IMR-90 (cell line): ENCODE data around the gene ADGRG7. TPM values are rescaled to one million over a fixed set of nuclear protein-coding genes. Genes with fewer than 3 reads are reported as not detected.

Experiments used
- ATAC-seq: fragments of 200-7000 bp; cut with Tn5 transposase; 2 replicates; pipeline ENCODE4 v1.9.1; 2020; ENCODE audit warnings: low read depth, mild to moderate bottlenecking, moderate library complexity
- BruUV-seq: library from RNA; stranded (reverse); fragments of 400-500 nt; replicated peaks from 2 replicates; lab custom pipeline; 2021; lab: Mats Ljungman, UMichigan
- CTCF ChIA-PET: fragments of 300-600 bp; formaldehyde crosslinking; extraction: SDS; loops from one replicate; lab custom pipeline; 2021; ENCODE audit warnings: antibody characterized with exemption; lab: Yijun Ruan, JAX
- POLR2A ChIA-PET: fragments of 300-600 bp; sonication (Branson Sonifier 250); formaldehyde crosslinking; loops from one replicate; lab custom pipeline; 2022; ENCODE audit warnings: antibody characterized with exemption; ENCODE audit not compliant: unreplicated experiment; lab: Charles Lee
- DNase-seq: peaks from one replicate; pipeline ENCODE4 v3.0.0; 2013
- H2AFZ ChIP-seq: replicated peaks from 2 replicates; pipeline ENCODE3; 2013; ENCODE audit warnings: low read length, mild to moderate bottlenecking; ENCODE audit not compliant: poor library complexity
- H2AK5ac ChIP-seq: 2 replicates; pipeline ENCODE4 v1.6.1; 2013; ENCODE audit warnings: low read depth, low read length, inconsistent platforms
- H2AK9ac ChIP-seq: replicated peaks from 2 replicates; pipeline ENCODE3; 2013; ENCODE audit warnings: mild to moderate bottlenecking, low read depth, low read length, moderate library complexity; ENCODE audit not compliant: poor library complexity
- H2BK120ac ChIP-seq: 2 replicates; pipeline ENCODE4 v1.6.1; 2013; ENCODE audit warnings: low read depth, low read length, inconsistent platforms
- H2BK15ac ChIP-seq: 3 replicates; pipeline ENCODE4 v1.6.1; 2013; ENCODE audit warnings: low read depth, low read length, inconsistent platforms
- H2BK20ac ChIP-seq: 2 replicates; pipeline ENCODE4 v1.6.1; 2013; ENCODE audit warnings: low read depth, mild to moderate bottlenecking, inconsistent platforms, low read length, moderate library complexity
- H2BK5ac ChIP-seq: 2 replicates; pipeline ENCODE4 v1.6.1; 2013; ENCODE audit warnings: mild to moderate bottlenecking, low read depth, low read length, inconsistent platforms; ENCODE audit not compliant: poor library complexity, severe bottlenecking
- H3K14ac ChIP-seq: replicated peaks from 2 replicates; pipeline ENCODE4 v1.6.1; 2013; ENCODE audit warnings: low read depth, low read length, inconsistent platforms
- H3K18ac ChIP-seq: 2 replicates; pipeline ENCODE4 v1.6.1; 2013; ENCODE audit warnings: low read depth, low read length, control low read depth
- H3K23ac ChIP-seq: 2 replicates; pipeline ENCODE4 v1.6.1; 2013; ENCODE audit warnings: low read depth, low read length, inconsistent platforms
- H3K27ac ChIP-seq: 2 replicates; pipeline ENCODE4 v1.5.1; 2013; ENCODE audit warnings: mild to moderate bottlenecking, control low read depth, low read length; ENCODE audit not compliant: insufficient read depth
- H3K27me3 ChIP-seq: 2 replicates; pipeline ENCODE4 v1.6.1; 2013; ENCODE audit warnings: low read length; ENCODE audit not compliant: control insufficient read depth, insufficient read depth
- H3K36me3 ChIP-seq: 2 replicates; pipeline ENCODE4 v1.6.1; 2013; ENCODE audit warnings: low read length, mixed read lengths; ENCODE audit not compliant: control insufficient read depth, insufficient read depth
- H3K4ac ChIP-seq: 2 replicates; pipeline ENCODE4 v1.6.1; 2013; ENCODE audit warnings: low read depth, low read length, inconsistent platforms
- H3K4me1 ChIP-seq: 2 replicates; pipeline ENCODE4 v1.6.1; 2013; ENCODE audit warnings: low read length, mixed read lengths; ENCODE audit not compliant: control insufficient read depth, insufficient read depth
- H3K4me2 ChIP-seq: 2 replicates; pipeline ENCODE4 v1.6.1; 2013; ENCODE audit warnings: low read depth, mild to moderate bottlenecking, control low read depth, low read length, moderate library complexity
- H3K4me3 ChIP-seq: 2 replicates; pipeline ENCODE4 v1.5.1; 2013; ENCODE audit warnings: low read depth, mild to moderate bottlenecking, control low read depth, low read length, moderate library complexity; ENCODE audit not compliant: insufficient read depth
- H3K56ac ChIP-seq: 2 replicates; pipeline ENCODE4 v1.6.1; 2013; ENCODE audit warnings: low read length, inconsistent platforms; ENCODE audit not compliant: insufficient read depth; ENCODE audit errors: extremely low read depth
- H3K79me1 ChIP-seq, 2 experiments: 2 replicates each; pipeline ENCODE4 v1.6.1; 2013; ENCODE audit warnings: low read length in 2 of 2, inconsistent platforms in 1 of 2, low read depth in 1 of 2
- H3K9ac ChIP-seq: 2 replicates; pipeline ENCODE4 v1.6.1; 2013; ENCODE audit warnings: low read depth, low read length, control low read depth
- H3K9me1 ChIP-seq: 2 replicates; pipeline ENCODE4 v1.6.1; 2013; ENCODE audit warnings: low read length, inconsistent platforms; ENCODE audit not compliant: insufficient read depth
- H3K9me3 ChIP-seq: 2 replicates; pipeline ENCODE4 v1.6.1; 2013; ENCODE audit warnings: low read length; ENCODE audit not compliant: control insufficient read depth, insufficient read depth
- H4K20me1 ChIP-seq: 2 replicates; pipeline ENCODE4 v1.6.1; 2013; ENCODE audit warnings: low read length, inconsistent platforms; ENCODE audit not compliant: insufficient read depth
- H4K5ac ChIP-seq: 2 replicates; pipeline ENCODE4 v1.6.1; 2013; ENCODE audit warnings: mild to moderate bottlenecking, low read depth, low read length, control low read depth
- H4K8ac ChIP-seq, 2 experiments: 2 replicates each; pipeline ENCODE4 v1.6.1; 2013; ENCODE audit warnings: low read depth in 2 of 2, low read length in 2 of 2, control low read depth in 1 of 2, inconsistent platforms in 1 of 2
- H4K91ac ChIP-seq: 2 replicates; pipeline ENCODE4 v1.6.1; 2013; ENCODE audit warnings: low read depth, low read length, inconsistent platforms; ENCODE audit not compliant: insufficient read depth
- CEBPB ChIP-seq: IDR thresholded peaks from 2 replicates; pipeline ENCODE4 v1.6.1; 2012; ENCODE audit warnings: low read depth, low read length, improper control_type of control experiment
- FOS ChIP-seq: fragments of 150-350 bp; IDR thresholded peaks from 2 replicates; pipeline ENCODE4 v1.6.1; 2016; ENCODE audit warnings: low read depth, low read length
- NFE2L2 ChIP-seq: fragments of 150-350 bp; IDR thresholded peaks from 2 replicates; pipeline ENCODE4 v1.6.1; 2016; ENCODE audit warnings: low read depth, mild to moderate bottlenecking, low read length
- RCOR1 ChIP-seq: IDR thresholded peaks from 2 replicates; pipeline ENCODE4 v1.6.1; 2012; ENCODE audit warnings: mild to moderate bottlenecking, low read length, improper control_type of control experiment; ENCODE audit not compliant: insufficient replicate concordance
- WGBS, 2 experiments: methylation state at CpG; one replicate each; pipeline versions ENCODE4 v1.1.5 to v1.1.7; 2013; ENCODE audit warnings: missing lambda C conversion rate in 2 of 2; ENCODE audit not compliant: insufficient read length in 1 of 2; ENCODE audit errors: extremely low coverage in 2 of 2; 5-methylcytosine and 5-hydroxymethylcytosine counted together
- dilution Hi-C: fragments of 300-500 bp; cut with HindIII; formaldehyde crosslinking; loops from one replicate; pipeline ENCODE4 v1.14.3; 2018; ENCODE audit warnings: low sequenced_read_pairs; ENCODE audit not compliant: unreplicated experiment
- in situ Hi-C: fragments of 300-500 bp; cut with MboI; formaldehyde crosslinking; loops from 3 replicates; pipeline ENCODE4 v1.14.3; 2019; ENCODE audit warnings: low sequenced_read_pairs, inconsistent platforms, mixed read lengths
- intact Hi-C: fragments of 100-400 bp; cut with micrococcal nuclease; formaldehyde crosslinking; loops from 2 replicates; pipeline ENCODE4 v1.10.0; 2022
- polyA plus RNA-seq, 3 experiments: library from polyadenylated mRNA; depleted of rRNA; stranded (reverse); fragments of >200 nt; gene quantifications; 2 replicates each; pipeline ENCODE4 v1.2.3, GENCODE V29; 2012; ENCODE audit warnings: low replicate concordance in 1 of 3
- total RNA-seq: library from RNA; depleted of rRNA; stranded (reverse); fragments of >200 nt; gene quantifications from 2 replicates; pipeline ENCODE4 v1.2.3, GENCODE V29; 2012
- TF ChIP-seq, protein P1 (sequence below): conservative IDR thresholded peaks from 2 replicates; pipeline ENCODE4 v1.5.1; 2012; ENCODE audit warnings: mild to moderate bottlenecking, low read depth, low read length, improper control_type of control experiment

ADGRG7 gene
- total and polyA plus RNA-seq, 2 of the 4 experiments (the other 2 are of a cell fraction), result not detected

DNA sequence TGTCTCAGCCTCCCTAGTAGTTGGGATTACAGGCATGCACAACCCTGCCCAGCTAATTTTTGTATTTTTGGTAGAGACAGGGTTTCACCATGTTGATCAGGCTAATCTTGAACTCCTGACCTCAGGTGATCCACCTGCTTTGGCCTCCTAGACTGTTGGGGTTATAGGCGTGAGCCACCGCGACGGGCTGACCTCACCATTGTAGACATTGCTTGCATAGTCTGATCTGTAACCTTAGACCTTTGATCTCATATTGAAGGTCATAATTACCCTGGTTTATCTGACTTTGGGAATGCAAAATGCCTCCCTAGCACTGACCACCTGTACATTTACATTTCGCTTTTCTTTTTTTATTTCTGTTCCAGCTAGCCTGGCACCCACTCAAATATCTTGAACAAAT, 31.2 kb downstream of the ADGRG7 start:
- H2AK9ac ChIP-seq, result no peak overlapping the region
- H3K4ac ChIP-seq, result no peak overlapping the region
- no peaks in the 10 kb centered on the region for H3K79me1 ChIP-seq
- intact Hi-C loops, result no loop called here
- no TSS peak for BruUV-seq
- H3K4me3 ChIP-seq, result no peak overlapping the region
- in situ Hi-C loops, result no loop called here
- H3K9ac ChIP-seq, result no peak overlapping the region
- no peaks in the 10 kb centered on the region for H3K4me1 ChIP-seq
- H3K4me2 ChIP-seq, result no peak overlapping the region
- H2AFZ ChIP-seq, result no peak overlapping the region
- ChIA-PET CTCF (no interaction called here), POLR2A (no interaction called here)
- TF ChIP-seq RCOR1 (no peak), FOS (no peak), CEBPB (no peak), NFE2L2 (no peak)
- TF ChIP-seq, protein P1, sequence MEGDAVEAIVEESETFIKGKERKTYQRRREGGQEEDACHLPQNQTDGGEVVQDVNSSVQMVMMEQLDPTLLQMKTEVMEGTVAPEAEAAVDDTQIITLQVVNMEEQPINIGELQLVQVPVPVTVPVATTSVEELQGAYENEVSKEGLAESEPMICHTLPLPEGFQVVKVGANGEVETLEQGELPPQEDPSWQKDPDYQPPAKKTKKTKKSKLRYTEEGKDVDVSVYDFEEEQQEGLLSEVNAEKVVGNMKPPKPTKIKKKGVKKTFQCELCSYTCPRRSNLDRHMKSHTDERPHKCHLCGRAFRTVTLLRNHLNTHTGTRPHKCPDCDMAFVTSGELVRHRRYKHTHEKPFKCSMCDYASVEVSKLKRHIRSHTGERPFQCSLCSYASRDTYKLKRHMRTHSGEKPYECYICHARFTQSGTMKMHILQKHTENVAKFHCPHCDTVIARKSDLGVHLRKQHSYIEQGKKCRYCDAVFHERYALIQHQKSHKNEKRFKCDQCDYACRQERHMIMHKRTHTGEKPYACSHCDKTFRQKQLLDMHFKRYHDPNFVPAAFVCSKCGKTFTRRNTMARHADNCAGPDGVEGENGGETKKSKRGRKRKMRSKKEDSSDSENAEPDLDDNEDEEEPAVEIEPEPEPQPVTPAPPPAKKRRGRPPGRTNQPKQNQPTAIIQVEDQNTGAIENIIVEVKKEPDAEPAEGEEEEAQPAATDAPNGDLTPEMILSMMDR, result no peak
- H3K18ac ChIP-seq, result no peak overlapping the region
- no peak overlapping the region for H3K56ac ChIP-seq
- no peak overlapping the region for H2BK120ac ChIP-seq
- H2AK5ac ChIP-seq, result no peak overlapping the region
- no peaks in the 10 kb centered on the region for H3K9me1 ChIP-seq
- WGBS, 2 experiments, result no CpG with 5 or more reads among the region's 5 CpGs
- no peak overlapping the region for H3K14ac ChIP-seq
- no peak overlapping the region for H2BK20ac ChIP-seq
- ATAC-seq (no peak), DNase-seq (no peak)
- H3K27ac ChIP-seq, result no peak overlapping the region
- no peak overlapping the region for H4K8ac ChIP-seq
- H3K36me3 ChIP-seq, result no peaks in the 10 kb centered on the region
- peaks cover 13% of the 10 kb centered on the region for H3K27me3 ChIP-seq
- no peak overlapping the region for H2BK5ac ChIP-seq
- H4K20me1 ChIP-seq, result no peaks in the 10 kb centered on the region
- H3K9me3 ChIP-seq, result no peaks in the 10 kb centered on the region
- no peak overlapping the region for H3K23ac ChIP-seq
- no peak overlapping the region for H2BK15ac ChIP-seq
- dilution Hi-C loops, result no loop called here
- H4K91ac ChIP-seq, result no peak overlapping the region
- no peak overlapping the region for H4K5ac ChIP-seq
